Measurements from ENCODE around the gene XRN2. TPM values are rescaled to one million over a fixed set of nuclear protein-coding genes. Genes with fewer than 3 reads are reported as not detected.

The XRN2 gene
- total RNA-seq, 1 donor: 125 TPM

DNA sequence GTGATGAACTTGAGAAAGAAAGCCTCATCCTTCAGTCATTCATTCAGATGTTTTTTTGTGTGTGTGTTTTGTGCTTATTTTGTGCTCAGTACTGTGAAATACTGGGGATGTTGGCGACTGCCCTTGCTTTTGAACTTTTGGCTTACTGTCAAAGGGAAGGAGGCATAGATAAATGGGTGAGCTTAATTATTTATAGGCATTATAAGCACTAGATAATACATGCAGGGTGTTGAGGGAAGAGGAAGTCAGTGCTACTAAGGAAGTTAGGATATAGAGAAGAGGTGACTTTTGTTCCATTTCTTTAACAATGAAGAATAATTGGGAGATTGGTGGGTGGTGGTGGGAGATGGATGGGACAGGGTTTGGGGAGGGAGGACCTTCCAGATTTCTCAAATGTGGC lies 23.6 kb downstream of the XRN2 start:
- TF ChIP-seq, protein P1, sequence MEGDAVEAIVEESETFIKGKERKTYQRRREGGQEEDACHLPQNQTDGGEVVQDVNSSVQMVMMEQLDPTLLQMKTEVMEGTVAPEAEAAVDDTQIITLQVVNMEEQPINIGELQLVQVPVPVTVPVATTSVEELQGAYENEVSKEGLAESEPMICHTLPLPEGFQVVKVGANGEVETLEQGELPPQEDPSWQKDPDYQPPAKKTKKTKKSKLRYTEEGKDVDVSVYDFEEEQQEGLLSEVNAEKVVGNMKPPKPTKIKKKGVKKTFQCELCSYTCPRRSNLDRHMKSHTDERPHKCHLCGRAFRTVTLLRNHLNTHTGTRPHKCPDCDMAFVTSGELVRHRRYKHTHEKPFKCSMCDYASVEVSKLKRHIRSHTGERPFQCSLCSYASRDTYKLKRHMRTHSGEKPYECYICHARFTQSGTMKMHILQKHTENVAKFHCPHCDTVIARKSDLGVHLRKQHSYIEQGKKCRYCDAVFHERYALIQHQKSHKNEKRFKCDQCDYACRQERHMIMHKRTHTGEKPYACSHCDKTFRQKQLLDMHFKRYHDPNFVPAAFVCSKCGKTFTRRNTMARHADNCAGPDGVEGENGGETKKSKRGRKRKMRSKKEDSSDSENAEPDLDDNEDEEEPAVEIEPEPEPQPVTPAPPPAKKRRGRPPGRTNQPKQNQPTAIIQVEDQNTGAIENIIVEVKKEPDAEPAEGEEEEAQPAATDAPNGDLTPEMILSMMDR (IDR thresholded peaks at IDR 0.05; ENCODE audit: extremely low read depth, low read depth, low read length): no peak
- no peak overlapping the region for H2AFZ ChIP-seq (ENCODE audit: low read length)
- peaks cover 5% of the 10 kb centered on the region for H3K36me3 ChIP-seq (ENCODE audit: insufficient read depth, low read length)
- H3K27me3 ChIP-seq (ENCODE audit: insufficient read depth, low read length): no peaks in the 10 kb centered on the region
- H3K79me2 ChIP-seq (ENCODE audit: insufficient read depth, low read length): peaks cover 90% of the 10 kb centered on the region
- peaks cover 62% of the 10 kb centered on the region for H4K20me1 ChIP-seq (ENCODE audit: insufficient read depth, low read length)
- no peak overlapping the region for H3K27ac ChIP-seq (ENCODE audit: low read depth, low read length)
- H3K4me1 ChIP-seq (ENCODE audit: insufficient read depth, low read length): peaks cover 28% of the 10 kb centered on the region
- no peaks in the 10 kb centered on the region for H3K9me3 ChIP-seq (ENCODE audit: low read depth, low read length)
- no peak overlapping the region for H3K4me2 ChIP-seq (ENCODE audit: insufficient read depth, low read length)
- no peak for DNase-seq (ENCODE audit: insufficient read length, low spot score, missing footprints)
- no peak overlapping the region for H3K4me3 ChIP-seq (ENCODE audit: insufficient read depth, low read length)

DNA sequence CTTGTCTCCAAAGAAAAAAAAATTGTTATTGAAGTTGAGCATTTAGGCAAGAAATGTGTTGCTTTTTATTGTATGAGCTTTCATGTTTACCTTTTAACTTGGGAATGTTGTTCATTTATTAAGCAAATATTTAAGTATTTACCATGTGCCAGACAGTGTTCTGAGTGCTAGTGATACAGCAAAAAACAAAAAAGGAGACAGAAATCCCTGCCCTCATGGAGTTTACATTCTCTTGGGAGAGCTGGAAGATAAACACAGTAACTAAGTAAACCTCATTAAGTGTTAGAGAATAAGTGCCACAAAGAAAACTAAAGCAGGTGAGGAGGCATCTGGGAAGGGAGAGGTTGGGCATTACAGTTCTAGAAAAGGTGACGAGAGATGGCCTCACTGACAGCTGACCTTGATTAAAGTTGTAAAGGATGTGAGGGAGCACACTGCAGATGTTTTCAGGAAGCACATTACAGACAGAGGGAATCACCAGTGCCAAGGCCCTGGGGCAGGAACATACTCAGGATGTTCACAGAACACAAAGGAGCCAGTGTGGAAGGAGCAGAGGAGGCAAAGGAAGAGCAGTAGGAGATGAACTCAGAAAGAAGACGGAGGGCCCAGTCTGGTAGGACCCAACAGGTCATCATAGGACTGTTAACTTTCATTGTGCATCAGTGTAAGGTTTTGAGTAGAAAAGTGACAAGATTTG lies 33.5 kb downstream of the XRN2 start:
- Histone ChIP-seq H3K4me3 (ENCODE audit: insufficient read depth, low read length) (no peak overlapping the region), H3K4me1 (ENCODE audit: insufficient read depth, low read length) (no peaks in the 10 kb centered on the region), H3K9me3 (ENCODE audit: low read depth, low read length) (no peaks in the 10 kb centered on the region), H4K20me1 (ENCODE audit: insufficient read depth, low read length) (peaks cover 12% of the 10 kb centered on the region), H2AFZ (ENCODE audit: low read length) (no peak overlapping the region), H3K4me2 (ENCODE audit: insufficient read depth, low read length) (no peak overlapping the region), H3K27me3 (ENCODE audit: insufficient read depth, low read length) (no peaks in the 10 kb centered on the region), H3K36me3 (ENCODE audit: insufficient read depth, low read length) (peaks cover 63% of the 10 kb centered on the region), H3K79me2 (ENCODE audit: insufficient read depth, low read length) (peaks cover 38% of the 10 kb centered on the region), H3K27ac (ENCODE audit: low read depth, low read length) (no peak overlapping the region)
- DNase-seq (ENCODE audit: insufficient read length, low spot score, missing footprints): no peak
- TF ChIP-seq, protein P1 (IDR thresholded peaks at IDR 0.05; ENCODE audit: extremely low read depth, low read depth, low read length): no peak

DNA sequence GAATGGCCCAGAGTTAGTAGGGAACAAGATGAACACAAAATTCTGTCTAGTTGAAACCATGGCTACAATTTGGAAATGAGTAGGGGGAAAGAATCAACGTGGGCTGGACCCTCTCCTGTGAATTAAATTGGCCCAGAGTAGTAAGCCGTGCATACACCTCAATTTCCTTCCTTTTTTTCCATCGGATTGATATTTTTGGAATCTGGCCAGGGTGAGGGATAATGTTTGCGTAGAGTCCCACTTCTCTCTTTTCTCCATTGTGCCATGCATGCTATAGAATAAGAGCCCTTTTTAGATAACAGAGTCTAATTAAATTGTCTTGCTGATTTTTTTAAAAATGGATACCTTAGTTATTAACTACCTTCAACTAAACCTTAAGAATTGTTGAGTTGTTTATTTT lies 35.2 kb downstream of the XRN2 start:
- Histone ChIP-seq H3K79me2 (ENCODE audit: insufficient read depth, low read length) (peaks cover 30% of the 10 kb centered on the region), H3K4me2 (ENCODE audit: insufficient read depth, low read length) (no peak overlapping the region), H3K9me3 (ENCODE audit: low read depth, low read length) (no peaks in the 10 kb centered on the region), H3K36me3 (ENCODE audit: insufficient read depth, low read length) (peaks cover 46% of the 10 kb centered on the region), H3K27ac (ENCODE audit: low read depth, low read length) (no peak overlapping the region), H4K20me1 (ENCODE audit: insufficient read depth, low read length) (peaks cover 13% of the 10 kb centered on the region), H2AFZ (ENCODE audit: low read length) (no peak overlapping the region), H3K27me3 (ENCODE audit: insufficient read depth, low read length) (no peaks in the 10 kb centered on the region), H3K4me3 (ENCODE audit: insufficient read depth, low read length) (no peak overlapping the region), H3K4me1 (ENCODE audit: insufficient read depth, low read length) (no peaks in the 10 kb centered on the region)
- DNase-seq (ENCODE audit: insufficient read length, low spot score, missing footprints): no peak
- TF ChIP-seq, protein P1 (IDR thresholded peaks at IDR 0.05; ENCODE audit: extremely low read depth, low read depth, low read length): no peak

DNA sequence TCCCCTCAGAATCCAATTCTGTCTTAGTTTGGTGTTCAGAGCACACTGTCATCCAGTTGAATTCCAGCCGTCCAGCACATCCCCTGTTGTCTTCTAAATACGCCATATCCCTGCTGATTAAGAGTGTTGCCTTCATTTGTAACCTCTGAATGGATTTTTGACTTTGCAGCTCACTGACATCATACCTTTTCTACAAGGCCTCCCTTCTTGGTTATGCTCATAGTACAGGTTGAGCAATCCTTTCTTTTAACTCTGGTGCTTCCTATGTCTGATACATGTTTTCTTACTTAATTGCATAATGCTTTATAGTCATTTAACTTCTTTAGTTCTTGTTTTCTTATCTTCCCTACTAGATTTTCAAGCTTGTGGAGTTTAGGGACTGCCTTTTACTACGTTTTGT lies 36.4 kb downstream of the XRN2 start:
- H3K79me2 ChIP-seq (ENCODE audit: insufficient read depth, low read length): peaks cover 26% of the 10 kb centered on the region
- no peaks in the 10 kb centered on the region for H3K9me3 ChIP-seq (ENCODE audit: low read depth, low read length)
- H3K27ac ChIP-seq (ENCODE audit: low read depth, low read length): no peak overlapping the region
- H3K4me3 ChIP-seq (ENCODE audit: insufficient read depth, low read length): no peak overlapping the region
- TF ChIP-seq, protein P1 (IDR thresholded peaks at IDR 0.05; ENCODE audit: extremely low read depth, low read depth, low read length): no peak
- no peak for DNase-seq (ENCODE audit: insufficient read length, low spot score, missing footprints)
- H3K4me2 ChIP-seq (ENCODE audit: insufficient read depth, low read length): no peak overlapping the region
- peaks cover 9% of the 10 kb centered on the region for H4K20me1 ChIP-seq (ENCODE audit: insufficient read depth, low read length)
- no peaks in the 10 kb centered on the region for H3K4me1 ChIP-seq (ENCODE audit: insufficient read depth, low read length)
- H2AFZ ChIP-seq (ENCODE audit: low read length): no peak overlapping the region
- peaks cover 39% of the 10 kb centered on the region for H3K36me3 ChIP-seq (ENCODE audit: insufficient read depth, low read length)
- H3K27me3 ChIP-seq (ENCODE audit: insufficient read depth, low read length): no peaks in the 10 kb centered on the region

Data from osteoblast (primary cell).